CD4-positive, alpha-beta T cell (primary cell): ENCODE data around the gene CCDC187. TPM values are rescaled to one million over a fixed set of nuclear protein-coding genes. Genes with fewer than 3 reads are reported as not detected.

Source experiments
- ATAC-seq: fragments of 200-7000 bp; cut with Tn5 transposase; one replicate; pipeline ENCODE4 v1.10.0; 2022; ENCODE audit warnings: mild to moderate bottlenecking; ENCODE audit not compliant: poor library complexity
- CTCF ChIA-PET: fragments of 350-600 bp; sonication (Branson Sonifier 250); formaldehyde crosslinking; loops from one replicate; lab custom pipeline; 2021; ENCODE audit warnings: antibody characterized with exemption, inconsistent platforms; lab: Charles Lee
- POLR2A ChIA-PET: fragments of 350-600 bp; sonication (Branson Sonifier 250); formaldehyde crosslinking; loops from one replicate; lab custom pipeline; 2021; ENCODE audit warnings: antibody characterized with exemption, inconsistent platforms; lab: Charles Lee
- DNase-seq, 14 experiments: peaks; one replicate each; pipeline ENCODE4 v3.0.0-alpha.2; 2013 to 2020; ENCODE audit warnings: mixed read lengths in 2 of 14
- H3K27ac ChIP-seq, 2 donors: one replicate each; pipeline versions ENCODE4 v1.5.1 to v1.7.0; 2013; ENCODE audit warnings: low read length in 2 of 2, low read depth in 1 of 2, mild to moderate bottlenecking in 1 of 2
- H3K27me3 ChIP-seq, 2 experiments: 1 replicate in 1 of 2; 2 replicates in 1 of 2; pipeline versions ENCODE4 v1.6.1 to v1.7.0; 2013; ENCODE audit warnings: low read length in 2 of 2, control low read depth in 1 of 2, mild to moderate bottlenecking in 1 of 2, moderate library complexity in 1 of 2; ENCODE audit not compliant: insufficient read depth in 2 of 2, control insufficient read depth in 1 of 2
- H3K36me3 ChIP-seq: one replicate; pipeline ENCODE4 v1.6.1; 2013; ENCODE audit warnings: low read length, control low read depth; ENCODE audit not compliant: insufficient read depth
- H3K4me1 ChIP-seq: one replicate; pipeline ENCODE4 v1.6.1; 2013; ENCODE audit warnings: low read length, control low read depth; ENCODE audit not compliant: insufficient read depth
- H3K4me3 ChIP-seq: one replicate; pipeline ENCODE4 v1.5.1; 2013; ENCODE audit warnings: mild to moderate bottlenecking, low read length, moderate library complexity
- H3K9me3 ChIP-seq, 2 experiments: 1 replicate in 1 of 2; 2 replicates in 1 of 2; pipeline versions ENCODE4 v1.6.1 to v1.7.0; 2013; ENCODE audit warnings: low read length in 2 of 2, mild to moderate bottlenecking in 2 of 2, control low read depth in 1 of 2, moderate library complexity in 1 of 2; ENCODE audit not compliant: control insufficient read depth in 1 of 2, insufficient read depth in 1 of 2
- H3K27ac Mint-ChIP-seq: one replicate; pipeline ENCODE4 v1.8.0; 2020; ENCODE audit warnings: mixed read lengths
- H3K27me3 Mint-ChIP-seq: one replicate; pipeline ENCODE4 v1.8.0; 2021; ENCODE audit warnings: mixed read lengths
- H3K36me3 Mint-ChIP-seq: one replicate; pipeline ENCODE4 v1.8.0; 2021; ENCODE audit warnings: low read depth, mixed read lengths
- H3K4me1 Mint-ChIP-seq: one replicate; pipeline ENCODE4 v1.8.0; 2021; ENCODE audit warnings: low read depth, mixed read lengths
- H3K4me3 Mint-ChIP-seq: one replicate; pipeline ENCODE4 v1.8.0; 2020; ENCODE audit warnings: mild to moderate bottlenecking, mixed read lengths
- H3K9me3 Mint-ChIP-seq: one replicate; pipeline ENCODE4 v1.8.0; 2020; ENCODE audit warnings: mixed read lengths
- CTCF ChIP-seq: fragments of 200-600 bp; IDR thresholded peaks from one replicate; pipeline ENCODE4 v1.8.0; 2022; ENCODE audit warnings: antibody characterized with exemption, mild to moderate bottlenecking
- intact Hi-C, 2 experiments: fragments of 100-400 bp; cut with DNase I in 1 of 2; cut with micrococcal nuclease in 1 of 2; formaldehyde crosslinking; loops; one replicate each; pipeline versions ENCODE4 v1.15.1 to v1.9.0; 2023 to 2025; cut with DNase I, micrococcal nuclease
- total RNA-seq, 174 experiments: library from RNA in 2 of 174; stranded (reverse) in 2 of 174; gene quantifications; one replicate each; pipeline ENCODE4 v1.2.3 and lab custom pipeline; 2021 to 2026

Gene CCDC187
- total RNA-seq, 2 experiments from 2014 or later, result not detected

GRCh38 chr9:136328622-136329041, 24.7 kb upstream of the CCDC187 start:
- POLR2A ChIA-PET, result no interaction called here
- no peak overlapping the region for H3K27ac Mint-ChIP-seq

GRCh38 chr9:136328011-136328621, 24.2 kb upstream of the CCDC187 start:
- CTCF ChIA-PET, result no interaction called here
- no peak for TF ChIP-seq CTCF
- Mint-ChIP-seq H3K27me3 (no peaks in the 10 kb centered on the region), H3K4me3 (peak overlapping the region; percentile 85), H3K4me1 (peaks cover 5% of the 10 kb centered on the region), H3K36me3 (no peaks in the 10 kb centered on the region), H3K27ac (no peak overlapping the region), H3K9me3 (no peaks in the 10 kb centered on the region)
- ATAC-seq (no peak), DNase-seq (no peak)
- intact Hi-C loops, result no loop called here
- Histone ChIP-seq H3K4me1 (peaks cover 26% of the 10 kb centered on the region), H3K9me3 (peaks cover 0 to 4% of the 10 kb centered on the region in 2 experiments), H3K36me3 (no peaks in the 10 kb centered on the region), H3K27me3 (peaks cover 0 to 2% of the 10 kb centered on the region in 2 experiments), H3K4me3 (peak overlapping the region; percentile 44), H3K27ac (no peak overlapping the region)
- POLR2A ChIA-PET, result no interaction called here

More at GRCh38 chr9:136328622-136329041, 24.7 kb upstream of the CCDC187 start:
- TF ChIP-seq CTCF, result no peak
- Mint-ChIP-seq H3K4me3 (peak overlapping the region; percentile 85), H3K4me1 (peaks cover 5% of the 10 kb centered on the region), H3K36me3 (no peaks in the 10 kb centered on the region), H3K27me3 (no peaks in the 10 kb centered on the region), H3K9me3 (no peaks in the 10 kb centered on the region)
- ATAC-seq (no peak), DNase-seq (no peak)
- intact Hi-C loops, result no loop called here
- CTCF ChIA-PET, result no interaction called here
- Histone ChIP-seq H3K9me3 (peaks cover 0 to 4% of the 10 kb centered on the region in 2 experiments), H3K4me3 (no peak overlapping the region), H3K27ac (no peak overlapping the region), H3K36me3 (no peaks in the 10 kb centered on the region), H3K27me3 (peaks cover 0 to 2% of the 10 kb centered on the region in 2 experiments), H3K4me1 (peaks cover 26% of the 10 kb centered on the region)

GRCh38 chr9:136327304-136327974, 23.5 kb upstream of the CCDC187 start, which contains the start of gene GPSM1:
Gene GPSM1 (plus strand): TSS chr9:136327539. CDS start chr9:136327696, 157 bp downstream.
- CTCF ChIA-PET, result no interaction called here
- H3K36me3 Mint-ChIP-seq, result no peaks in the 10 kb centered on the region

More at GRCh38 chr9:136327304-136327974, 23.5 kb upstream of the CCDC187 start, which contains the start of gene GPSM1:
- H3K4me1 ChIP-seq, result peaks cover 26% of the 10 kb centered on the region
- H3K27me3 ChIP-seq, result peaks cover 0 to 2% of the 10 kb centered on the region in 2 experiments
- Mint-ChIP-seq H3K27me3 (no peaks in the 10 kb centered on the region), H3K9me3 (no peaks in the 10 kb centered on the region), H3K27ac (no peak within 1 kb of the TSS), H3K4me1 (peaks cover 5% of the 10 kb centered on the region), H3K4me3 (peak within 1 kb of the TSS; percentile 79)
- peak within 1 kb of the TSS; percentile 44 for H3K4me3 ChIP-seq
- DNase-seq (peak in 12 of 14 experiments; percentile 7 to 73 (median 39)), ATAC-seq (peak; percentile 72)
- TF ChIP-seq CTCF, result no peak
- peaks cover 0 to 4% of the 10 kb centered on the region in 2 experiments for H3K9me3 ChIP-seq
- intact Hi-C loops, result no loop called here
- no peaks in the 10 kb centered on the region for H3K36me3 ChIP-seq
- no peak within 1 kb of the TSS for H3K27ac ChIP-seq
- POLR2A ChIA-PET, result no interaction called here
